Measurements from ENCODE around the gene CFAP77. TPM values are rescaled to one million over a fixed set of nuclear protein-coding genes. Genes with fewer than 3 reads are reported as not detected.

Gene CFAP77
- total and polyA plus RNA-seq, 2 of the 4 experiments (the other 2 are of a cell fraction), result not detected

GRCh38 chr9:132577119-132577518 is 167.1 kb downstream of the CFAP77 start:
- no peaks in the 10 kb centered on the region for H3K4me1 ChIP-seq (ENCODE audit: control insufficient read depth, insufficient read depth, low read length)
- intact Hi-C loops (cut with micrococcal nuclease), result loop anchor here (5.0 kb wide), 1 partner anchor 820 kb away; no protein-coding TSS in a partner anchor
- ATAC-seq (ENCODE audit: low read depth), result no peak

More at GRCh38 chr9:132577119-132577518, 167.1 kb downstream of the CFAP77 start:
- Histone ChIP-seq H3K4me2 (ENCODE audit: low read depth, low read length) (no peak overlapping the region), H3K56ac (ENCODE audit: extremely low read depth, insufficient read depth, low read length) (no peak overlapping the region), H2BK120ac (ENCODE audit: low read depth, low read length) (no peak overlapping the region), H3K4me3 (ENCODE audit: insufficient read depth, low read depth, low read length) (no peak overlapping the region), H3K79me1 (ENCODE audit: low read depth in 1 of 2, low read length in 2 of 2) (no peaks in the 10 kb centered on the region), H3K36me3 (ENCODE audit: control insufficient read depth, insufficient read depth, low read length) (no peaks in the 10 kb centered on the region), H3K9me3 (ENCODE audit: control insufficient read depth, insufficient read depth, low read length) (no peaks in the 10 kb centered on the region), H4K8ac (ENCODE audit: low read depth in 2 of 2, low read length in 2 of 2) (no peak overlapping the region), H3K23ac (ENCODE audit: low read depth, low read length) (no peak overlapping the region), H3K4ac (ENCODE audit: low read depth, low read length) (no peak overlapping the region), H4K20me1 (ENCODE audit: insufficient read depth, low read length) (peaks cover 10% of the 10 kb centered on the region; the same call in 1 of the 2 replicates), H2AFZ (replicated peaks; ENCODE audit: low read length, poor library complexity) (no peak overlapping the region), H2BK20ac (ENCODE audit: low read depth, low read length) (no peak overlapping the region), H2BK15ac (ENCODE audit: low read depth, low read length) (no peak overlapping the region), H3K14ac (replicated peaks; ENCODE audit: low read depth, low read length) (no peak overlapping the region), H2AK9ac (replicated peaks; ENCODE audit: low read depth, low read length, poor library complexity) (no peak overlapping the region), H3K27ac (ENCODE audit: insufficient read depth, low read length) (no peak overlapping the region), H4K91ac (ENCODE audit: insufficient read depth, low read depth, low read length) (no peak overlapping the region), H3K9me1 (ENCODE audit: insufficient read depth, low read length) (no peaks in the 10 kb centered on the region), H4K5ac (ENCODE audit: low read depth, low read length) (no peak overlapping the region), H2AK5ac (ENCODE audit: low read depth, low read length) (no peak overlapping the region), H3K18ac (ENCODE audit: low read depth, low read length) (no peak overlapping the region), H3K27me3 (ENCODE audit: control insufficient read depth, insufficient read depth, low read length) (peaks cover 63% of the 10 kb centered on the region), H3K9ac (ENCODE audit: low read depth, low read length) (no peak overlapping the region), H2BK5ac (ENCODE audit: low read depth, low read length, poor library complexity, severe bottlenecking) (no peak overlapping the region)
- dilution Hi-C loops (cut with HindIII; ENCODE audit: low sequenced_read_pairs, unreplicated experiment) (no loop called here), in situ Hi-C loops (cut with MboI; ENCODE audit: low sequenced_read_pairs) (loop anchor here (5.0 kb wide), 1 partner anchor 70 kb away; no protein-coding TSS in a partner anchor)
- no peak for DNase-seq
- ChIA-PET POLR2A (ENCODE audit: unreplicated experiment) (no interaction called here), CTCF (interaction anchor here (1.1 kb wide), 1 partner anchor 9 kb away, joined by 3 read pairs; no protein-coding TSS in a partner anchor)
- TF ChIP-seq CEBPB (IDR thresholded peaks at IDR 0.05; ENCODE audit: low read depth, low read length), result no peak
- no peak for TF ChIP-seq POLR2A (IDR thresholded peaks at IDR 0.05; ENCODE audit: low read depth, low read length)
- TF ChIP-seq RFX5 (IDR thresholded peaks at IDR 0.05; ENCODE audit: low read depth, low read length), result no peak
- TF ChIP-seq BHLHE40 (IDR thresholded peaks at IDR 0.05; ENCODE audit: low read depth, low read length), result no peak
- no peak for TF ChIP-seq ELK1 (IDR thresholded peaks at IDR 0.05; ENCODE audit: borderline replicate concordance, low read depth, low read length)
- TF ChIP-seq RCOR1 (IDR thresholded peaks at IDR 0.05; ENCODE audit: insufficient replicate concordance, low read length), result no peak
- no peak for TF ChIP-seq CHD1 (IDR thresholded peaks at IDR 0.05; ENCODE audit: low read depth, low read length)
- no peak for TF ChIP-seq USF2 (IDR thresholded peaks at IDR 0.05; ENCODE audit: low read depth, low read length)
- TF ChIP-seq MXI1 (IDR thresholded peaks at IDR 0.05; ENCODE audit: borderline replicate concordance, low read depth, low read length), result no peak
- no peak for TF ChIP-seq RAD21 (IDR thresholded peaks at IDR 0.05; ENCODE audit: low read length)
- no peak for TF ChIP-seq FOS (IDR thresholded peaks at IDR 0.05; ENCODE audit: low read depth, low read length)
- no peak for TF ChIP-seq MAZ (IDR thresholded peaks at IDR 0.05; ENCODE audit: borderline replicate concordance, low read depth, low read length)
- TF ChIP-seq NFE2L2 (IDR thresholded peaks at IDR 0.05; ENCODE audit: low read depth, low read length), result no peak
- TF ChIP-seq CTCF (conservative IDR thresholded peaks at IDR 0.05; ENCODE audit: low read depth, low read length), result no peak
- no peak for TF ChIP-seq SMC3 (IDR thresholded peaks at IDR 0.05; ENCODE audit: low read depth, low read length)
- BruUV-seq (replicated peaks), result no TSS peak
